Activated T-cell treated with anti-CD3 and anti-CD28 coated beads, Interleukin-2, amount 50 U/mL, for 48 hours (primary cell): Measurements from ENCODE around the gene CEP131.
"Not testable (repeated sequence)": the region's sequence is repeated elsewhere in the genome, so short reads cannot be mapped to it uniquely, and the experiment has no call there.

Experiments used
- DNase-seq, 2 experiments: peaks; one replicate each; pipeline ENCODE4 v3.0.0-alpha.2; 2020

CEP131 gene

GRCh38 chr17:81162491-81162890 lies 60.3 kb downstream of the CEP131 start:
- DNase-seq = no peak

- no peak for DNase-seq
Observed at GRCh38 chr17:81161972-81162371, 60.8 kb downstream of the CEP131 start.

GRCh38 chr17:81161536-81161935 lies 61.2 kb downstream of the CEP131 start:
- no peak for DNase-seq

GRCh38 chr17:81160747-81161453 lies 61.9 kb downstream of the CEP131 start:
- DNase-seq = no peak

GRCh38 chr17:81160306-81160705 lies 62.5 kb downstream of the CEP131 start:
- no peak for DNase-seq

- DNase-seq = no peak
Observed at GRCh38 chr17:81159611-81160265, 63.0 kb downstream of the CEP131 start.

- DNase-seq = no peak
Observed at GRCh38 chr17:81158688-81159590, 63.8 kb downstream of the CEP131 start.

- DNase-seq = no peak
Observed at GRCh38 chr17:81157848-81158687, 64.7 kb downstream of the CEP131 start.

- no peak for DNase-seq
Observed at GRCh38 chr17:81156866-81157805, 65.6 kb downstream of the CEP131 start.

- no peak for DNase-seq
Observed at GRCh38 chr17:81154961-81155360, 67.8 kb downstream of the CEP131 start.

- DNase-seq = not testable (repeated sequence)
Observed at GRCh38 chr17:81154016-81154415, 68.7 kb downstream of the CEP131 start.

GRCh38 chr17:81153340-81153803 lies 69.4 kb downstream of the CEP131 start:
- DNase-seq = no peak

- no peak for DNase-seq
Observed at GRCh38 chr17:81152288-81152828, 70.4 kb downstream of the CEP131 start.

GRCh38 chr17:81151278-81151677 lies 71.5 kb downstream of the CEP131 start:
- DNase-seq = no peak

- no peak for DNase-seq
Observed at GRCh38 chr17:81150377-81151077, 72.2 kb downstream of the CEP131 start.

- DNase-seq = no peak
Observed at GRCh38 chr17:81148986-81149533, 73.7 kb downstream of the CEP131 start.

GRCh38 chr17:81148571-81148970 lies 74.2 kb downstream of the CEP131 start:
- DNase-seq = no peak

- DNase-seq = no peak
Observed at GRCh38 chr17:81147701-81148100, 75.1 kb downstream of the CEP131 start.

- not testable (repeated sequence) for DNase-seq
Observed at GRCh38 chr17:81146208-81146607, 76.6 kb downstream of the CEP131 start.

GRCh38 chr17:81144423-81144781 lies 78.4 kb downstream of the CEP131 start:
- DNase-seq = no peak
